HG03097 (cell line): ENCODE data around the gene CRYGC.

ENCODE experiments used
- ATAC-seq: cut with Tn5 transposase; IDR thresholded peaks from one replicate; pipeline ENCODE4 v1.9.1; 2021; ENCODE audit not compliant: unreplicated experiment, low FRiP score

CRYGC gene

DNA sequence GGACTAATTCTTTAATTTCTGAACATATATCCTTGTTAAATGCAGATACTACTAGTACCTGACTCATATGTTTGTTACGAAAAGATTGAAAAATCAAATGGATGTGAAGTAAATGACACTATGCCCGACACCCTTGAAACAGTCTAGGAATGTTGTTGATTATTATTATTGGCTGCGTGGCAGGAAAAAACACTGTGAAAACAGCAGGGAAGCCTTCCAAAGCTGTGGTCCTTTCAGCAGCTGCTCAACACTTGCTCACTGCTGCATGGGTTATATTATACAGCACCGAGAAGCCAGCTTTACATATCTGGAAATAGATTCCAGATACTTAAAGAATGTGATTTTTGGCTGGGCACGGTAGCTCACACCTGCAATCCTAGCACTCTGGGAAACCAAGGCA lies 31.8 kb downstream of the CRYGC start:
- ATAC-seq = no peak

GRCh38 chr2:208097313-208097712 lies 32.3 kb downstream of the CRYGC start:
- ATAC-seq = no peak

GRCh38 chr2:208096080-208096479 lies 33.5 kb downstream of the CRYGC start:
- no peak for ATAC-seq

GRCh38 chr2:208093128-208093527 lies 36.5 kb downstream of the CRYGC start:
- no peak for ATAC-seq

- no peak for ATAC-seq
Measured at GRCh38 chr2:208092093-208092832, 37.4 kb downstream of the CRYGC start.

GRCh38 chr2:208090420-208090819 lies 39.2 kb downstream of the CRYGC start:
- ATAC-seq = no peak

DNA sequence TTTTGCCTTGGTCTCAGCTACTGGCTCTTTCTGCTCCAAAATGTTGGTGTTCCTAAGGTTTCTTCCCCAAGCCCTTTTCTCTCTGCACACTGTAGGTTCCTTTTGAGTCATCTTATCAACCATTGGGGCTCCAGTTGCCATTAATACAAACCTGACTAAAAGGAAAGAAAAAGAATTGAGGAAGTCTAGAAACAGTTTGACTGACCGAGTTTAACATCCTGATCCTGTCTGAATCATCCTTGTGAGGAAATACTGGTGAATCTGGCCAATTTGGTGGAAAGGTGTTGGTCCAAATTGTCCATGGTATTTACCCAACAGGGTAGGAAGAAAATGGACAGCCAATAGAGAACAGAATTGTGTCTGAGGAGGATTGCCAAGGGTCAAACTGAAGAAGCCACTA lies 43.6 kb downstream of the CRYGC start:
- no peak for ATAC-seq

DNA sequence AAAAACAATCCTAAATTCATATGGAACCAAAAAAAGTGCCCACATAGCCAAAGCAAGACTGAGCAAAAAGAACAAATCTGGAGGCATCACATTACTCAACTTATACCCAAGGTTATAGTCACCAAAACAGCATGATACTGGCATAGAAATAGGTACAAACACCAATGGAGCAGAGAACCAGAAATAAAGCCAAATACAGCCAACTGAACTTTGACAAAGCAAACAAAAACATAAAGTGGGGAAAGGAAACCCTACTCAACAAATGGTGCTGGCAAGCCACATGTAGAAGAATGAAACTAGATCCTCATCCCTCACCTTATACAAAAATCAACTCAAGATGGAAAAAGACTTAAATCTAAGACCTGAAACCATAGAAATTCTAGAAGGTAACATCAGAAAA lies 45.8 kb downstream of the CRYGC start:
- no peak for ATAC-seq
